DND-41 (cell line): Measurements from ENCODE around the gene HSDL2.

ENCODE experiments used
- CTCF ChIP-seq: IDR thresholded peaks from 2 replicates; pipeline ENCODE4 v1.5.1; 2012; ENCODE audit warnings: borderline replicate concordance, low read length, moderate library complexity, mild to moderate bottlenecking; ENCODE audit not compliant: poor library complexity, severe bottlenecking; ENCODE audit errors: extremely low read depth
- EZH2 ChIP-seq: IDR thresholded peaks from 3 replicates; pipeline ENCODE4 v1.6.1; 2012; ENCODE audit warnings: borderline replicate concordance, low read depth, mild to moderate bottlenecking, moderate library complexity, low read length, inconsistent platforms; ENCODE audit not compliant: severe bottlenecking

- TF ChIP-seq CTCF (no peak), EZH2 (no peak)
Observed at GRCh38 chr9:112378328-112379176, 1.4 kb upstream of the HSDL2 start.
